Kidney epithelial cell (primary cell): ENCODE results near the gene NFKBIA. TPM values are rescaled to one million over a fixed set of nuclear protein-coding genes. Genes with fewer than 3 reads are reported as not detected.

ENCODE experiments used
- DNase-seq: peaks from one replicate; pipeline ENCODE4 v3.0.0-alpha.2; 2010; ENCODE audit warnings: low read depth
- H3K27me3 ChIP-seq: 2 replicates; pipeline ENCODE4 v1.6.0; 2011; ENCODE audit warnings: low read length; ENCODE audit not compliant: control insufficient read depth, insufficient read depth
- H3K36me3 ChIP-seq: 2 replicates; pipeline ENCODE4 v1.5.1; 2011; ENCODE audit warnings: low read length; ENCODE audit not compliant: control insufficient read depth, insufficient read depth
- H3K4me3 ChIP-seq: 2 replicates; pipeline ENCODE4 v1.5.1; 2011; ENCODE audit warnings: low read depth, mild to moderate bottlenecking, control low read depth, low read length
- CTCF ChIP-seq: IDR thresholded peaks from 2 replicates; pipeline ENCODE4 v1.5.1; 2011; ENCODE audit warnings: mild to moderate bottlenecking, moderate library complexity, low read length, control low read depth, inconsistent platforms; ENCODE audit not compliant: insufficient read depth, poor library complexity, severe bottlenecking
- total RNA-seq: library from RNA; depleted of rRNA; stranded (reverse); fragments of >200 nt; gene quantifications from 2 replicates; pipeline ENCODE4 v1.2.3, GENCODE V29; 2015

Gene NFKBIA
- total RNA-seq, 1 donor from 2014 or later, result 196 TPM

GRCh38 chr14:35395283-35395682 lies 9.3 kb downstream of the NFKBIA start:
- no peak overlapping the region for H3K4me3 ChIP-seq
- DNase-seq, result no peak
- no peaks in the 10 kb centered on the region for H3K27me3 ChIP-seq
- TF ChIP-seq CTCF, result no peak
- no peaks in the 10 kb centered on the region for H3K36me3 ChIP-seq

DNA sequence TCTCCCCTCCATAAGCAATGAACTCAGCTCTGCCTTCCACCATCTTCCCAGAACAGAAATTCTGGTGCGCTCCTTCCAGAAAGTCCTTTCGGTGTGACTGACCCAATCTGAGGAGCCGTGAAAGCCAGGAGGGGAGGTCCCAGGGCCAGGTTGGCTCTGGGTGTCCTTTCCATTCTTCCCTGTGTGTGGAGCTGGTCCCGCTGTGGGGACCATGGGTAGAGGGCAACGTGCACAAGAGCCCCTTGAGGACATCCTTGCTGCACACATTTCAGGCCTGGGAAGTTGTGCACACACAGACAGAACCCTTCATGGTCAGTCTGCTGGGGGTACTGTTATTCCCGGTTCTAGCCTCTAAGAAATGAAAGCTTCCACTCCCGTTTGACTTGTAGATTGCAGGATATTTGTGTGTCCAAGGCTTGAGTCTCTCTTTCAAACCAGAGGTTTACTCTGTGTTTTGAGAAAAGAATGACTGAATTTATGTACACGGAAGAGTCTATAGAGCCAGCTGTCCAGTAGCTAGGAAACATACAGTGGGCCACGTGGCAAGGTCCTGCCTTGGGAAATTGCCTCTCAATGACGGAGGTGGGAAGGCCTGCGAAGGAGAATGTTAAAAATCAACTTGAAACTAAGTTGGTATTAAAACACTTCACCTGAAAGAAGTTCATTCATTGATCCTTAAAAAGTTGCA lies 10.1 kb downstream of the NFKBIA start:
- no peak for TF ChIP-seq CTCF
- Histone ChIP-seq H3K27me3 (no peaks in the 10 kb centered on the region), H3K36me3 (no peaks in the 10 kb centered on the region), H3K4me3 (no peak overlapping the region)
- DNase-seq, result no peak

GRCh38 chr14:35393826-35394225 lies 10.7 kb downstream of the NFKBIA start:
- DNase-seq, result no peak
- TF ChIP-seq CTCF, result no peak
- Histone ChIP-seq H3K36me3 (no peaks in the 10 kb centered on the region), H3K27me3 (no peaks in the 10 kb centered on the region), H3K4me3 (no peak overlapping the region)

GRCh38 chr14:35392103-35392502 lies 12.4 kb downstream of the NFKBIA start:
- no peaks in the 10 kb centered on the region for H3K36me3 ChIP-seq
- no peaks in the 10 kb centered on the region for H3K27me3 ChIP-seq
- TF ChIP-seq CTCF, result no peak
- no peak overlapping the region for H3K4me3 ChIP-seq
- DNase-seq, result no peak

DNA sequence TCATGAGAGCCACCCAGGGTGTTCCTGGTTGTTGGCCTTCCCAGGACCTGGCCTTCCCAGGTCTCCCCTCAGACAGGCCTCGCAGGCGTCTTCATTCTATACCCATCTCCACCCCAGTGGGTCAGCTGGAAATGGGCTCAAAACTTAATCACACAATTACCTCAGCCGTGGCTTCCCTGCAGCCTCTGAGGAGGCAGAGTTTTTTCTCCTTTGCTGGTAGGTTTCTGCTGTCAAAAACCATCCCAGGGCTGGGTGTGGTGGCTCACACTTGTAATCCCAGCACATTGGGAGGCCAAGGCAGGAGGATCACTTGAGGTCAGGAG lies 13.2 kb downstream of the NFKBIA start:
- no peak for DNase-seq
- Histone ChIP-seq H3K27me3 (no peaks in the 10 kb centered on the region), H3K4me3 (no peak overlapping the region), H3K36me3 (no peaks in the 10 kb centered on the region)
- no peak for TF ChIP-seq CTCF
